GM19395 (cell line): ENCODE measurements around the gene ACAT2.
"Not testable (repeated sequence)": the region's sequence is repeated elsewhere in the genome, so short reads cannot be mapped to it uniquely, and the experiment has no call there.

Experiments used
- ATAC-seq: cut with Tn5 transposase; IDR thresholded peaks from one replicate; pipeline ENCODE4 v1.9.1; 2021; ENCODE audit warnings: mild to moderate bottlenecking, moderate library complexity; ENCODE audit not compliant: unreplicated experiment

ACAT2 gene

GRCh38 chr6:159761873-159762680 lies at the start of gene ACAT2:
TSS of gene ACAT2 (plus strand) at chr6:159762045. CDS start at chr6:159762088, 43 bp downstream.
- ATAC-seq = peak; percentile 99

GRCh38 chr6:159712389-159712788 lies 49.5 kb upstream of the ACAT2 start:
- not testable (repeated sequence) for ATAC-seq

- ATAC-seq = no peak
Measured at GRCh38 chr6:159713984-159714383, 47.9 kb upstream of the ACAT2 start.

- ATAC-seq = no peak
Measured at GRCh38 chr6:159714404-159714803, 47.4 kb upstream of the ACAT2 start.

- ATAC-seq = no peak
Measured at GRCh38 chr6:159715166-159715565, 46.7 kb upstream of the ACAT2 start.

GRCh38 chr6:159715605-159716004 lies 46.2 kb upstream of the ACAT2 start:
- ATAC-seq = no peak

GRCh38 chr6:159716247-159717096 lies 45.4 kb upstream of the ACAT2 start:
- ATAC-seq = no peak

GRCh38 chr6:159718634-159719033 lies 43.2 kb upstream of the ACAT2 start:
- no peak for ATAC-seq

- no peak for ATAC-seq
Measured at GRCh38 chr6:159719287-159719686, 42.6 kb upstream of the ACAT2 start.

- ATAC-seq = no peak
Measured at GRCh38 chr6:159720708-159721107, 41.1 kb upstream of the ACAT2 start.

GRCh38 chr6:159721981-159722380 lies 39.9 kb upstream of the ACAT2 start:
- not testable (repeated sequence) for ATAC-seq

GRCh38 chr6:159722655-159723054 lies 39.2 kb upstream of the ACAT2 start:
- ATAC-seq = no peak

- no peak for ATAC-seq
Measured at GRCh38 chr6:159723259-159723658, 38.6 kb upstream of the ACAT2 start.

- no peak for ATAC-seq
Measured at GRCh38 chr6:159724778-159725177, 37.1 kb upstream of the ACAT2 start.

- ATAC-seq = not testable (repeated sequence)
Measured at GRCh38 chr6:159725208-159725607, 36.6 kb upstream of the ACAT2 start.

- peak; percentile 35 for ATAC-seq
Measured at GRCh38 chr6:159726255-159726917, 35.5 kb upstream of the ACAT2 start.

GRCh38 chr6:159726918-159727716 lies 34.7 kb upstream of the ACAT2 start, which contains the start of gene WTAP:
TSS of gene WTAP (plus strand) at chr6:159727506. CDS start at chr6:159736266, 8,760 bp downstream.
- ATAC-seq = peak; percentile 83

- peak; percentile 38 for ATAC-seq
Measured at GRCh38 chr6:159727717-159728445, 34.0 kb upstream of the ACAT2 start.

GRCh38 chr6:159728531-159728964 lies 33.3 kb upstream of the ACAT2 start:
- ATAC-seq = no peak
